OCI-M2 (cell line): Measurements from ENCODE around the gene ANKRD18B.
"Not testable (repeated sequence)": the region's sequence is repeated elsewhere in the genome, so short reads cannot be mapped to it uniquely, and the experiment has no call there.

Experiments
- DNase-seq: peaks from one replicate; lab custom pipeline; 2025; ENCODE audit not compliant: unreplicated experiment; lab: John Stamatoyannopoulos, UW

The ANKRD18B gene

GRCh38 chr9:33533958-33534357 lies 9.9 kb downstream of the ANKRD18B start:
- DNase-seq = not testable (repeated sequence)

DNA sequence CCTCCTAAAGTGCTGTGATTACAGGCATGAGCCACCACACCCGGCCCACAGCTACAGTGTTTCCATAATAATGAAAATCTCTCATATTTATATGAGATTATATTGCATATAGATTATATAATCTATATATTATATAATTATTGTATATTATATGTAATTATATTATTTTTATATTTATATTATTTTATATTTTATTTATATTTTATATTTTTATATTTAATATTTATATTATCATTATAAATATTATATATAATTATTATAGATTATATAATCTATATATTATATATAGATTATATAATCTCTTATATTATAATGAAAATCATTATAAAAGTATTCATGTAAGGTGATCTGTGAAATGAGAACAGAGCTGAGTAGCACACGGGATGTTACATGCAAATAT lies 11.5 kb downstream of the ANKRD18B start:
- DNase-seq = no peak

- not testable (repeated sequence) for DNase-seq
Observed at GRCh38 chr9:33543463-33543862, 19.4 kb downstream of the ANKRD18B start.

- not testable (repeated sequence) for DNase-seq
Observed at GRCh38 chr9:33545715-33546114, 21.7 kb downstream of the ANKRD18B start.

GRCh38 chr9:33548816-33549215 lies 24.8 kb downstream of the ANKRD18B start:
- DNase-seq = not testable (repeated sequence)

DNA sequence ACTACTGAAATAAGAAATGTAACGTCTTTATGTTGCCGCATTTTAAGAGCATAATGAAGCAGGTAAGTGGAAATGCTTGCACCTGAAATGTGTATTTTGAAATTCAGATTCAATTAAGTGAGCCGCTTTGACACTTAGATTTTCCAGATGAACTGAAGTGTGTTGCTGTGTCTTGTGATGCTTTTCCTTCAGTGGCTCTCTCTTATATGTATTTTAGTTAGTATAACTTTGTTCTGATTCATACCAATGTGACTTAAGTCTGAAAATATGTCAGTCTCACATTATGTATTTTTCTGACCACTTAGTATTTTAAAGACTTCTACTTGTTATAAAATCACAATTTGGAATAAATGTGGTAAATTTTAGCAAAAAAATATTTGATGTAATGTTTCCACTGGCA lies 25.4 kb downstream of the ANKRD18B start:
- not testable (repeated sequence) for DNase-seq

- not testable (repeated sequence) for DNase-seq
Observed at GRCh38 chr9:33551183-33551582, 27.1 kb downstream of the ANKRD18B start.

GRCh38 chr9:33552315-33552725 lies 28.3 kb downstream of the ANKRD18B start:
- DNase-seq = not testable (repeated sequence)

DNA sequence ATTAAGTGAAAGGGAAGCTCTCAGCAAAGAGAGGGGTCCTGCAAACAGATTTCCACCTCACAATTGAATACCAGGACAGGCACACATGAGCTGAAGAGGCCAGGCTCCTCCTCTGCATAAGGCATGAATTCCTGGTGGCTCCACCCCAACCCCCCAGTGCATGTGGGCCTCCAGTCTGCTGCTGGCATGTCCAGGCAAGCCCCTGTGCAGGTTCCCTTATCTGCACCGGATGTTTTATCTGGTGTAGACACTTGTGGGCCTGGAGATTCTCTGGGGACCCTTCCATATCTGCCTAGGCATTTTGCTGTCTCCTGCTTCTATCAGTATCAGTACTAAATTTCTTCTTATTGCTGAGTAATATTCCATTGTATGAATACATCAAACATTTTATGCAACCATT lies 36.2 kb downstream of the ANKRD18B start:
- not testable (repeated sequence) for DNase-seq

DNA sequence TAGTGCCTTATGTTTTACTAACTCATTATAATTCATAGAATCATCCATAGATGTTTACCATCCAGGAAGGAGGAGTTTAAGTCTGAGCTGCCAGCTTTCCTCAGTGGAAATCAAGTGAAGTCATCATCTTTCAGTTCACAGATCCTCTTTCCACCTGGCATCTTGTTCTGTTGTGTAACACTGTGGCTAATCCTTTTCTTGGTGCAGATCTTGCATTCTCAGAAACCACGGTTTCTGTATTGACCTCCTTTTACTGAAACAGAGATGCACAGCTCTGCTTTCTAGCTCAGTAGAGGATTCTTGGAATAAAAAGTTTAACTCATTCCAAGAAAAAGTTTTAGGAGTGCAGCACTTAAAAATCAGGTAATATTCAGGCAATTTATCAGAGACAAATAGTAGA lies 38.1 kb downstream of the ANKRD18B start:
- not testable (repeated sequence) for DNase-seq

- DNase-seq = not testable (repeated sequence)
Observed at GRCh38 chr9:33567776-33568175, 43.7 kb downstream of the ANKRD18B start.

DNA sequence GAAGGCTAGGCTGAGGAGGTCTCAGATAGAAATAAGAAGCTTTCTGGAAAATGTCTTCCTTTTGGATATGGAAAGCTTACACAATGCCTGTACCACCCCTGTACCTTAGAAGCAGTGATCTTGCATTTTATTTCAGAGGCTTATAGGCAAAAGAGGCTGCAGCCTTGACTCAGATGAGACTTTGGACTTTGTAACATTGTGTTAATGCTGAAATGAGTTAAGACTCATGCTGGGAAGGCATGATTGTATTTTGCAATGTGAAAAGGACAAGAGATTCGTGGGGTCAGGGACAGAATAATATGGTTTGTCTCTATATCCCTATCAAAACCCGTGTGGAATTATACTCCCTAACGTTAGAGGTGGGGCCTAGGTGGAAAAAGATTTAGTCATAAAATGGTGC lies 53.7 kb downstream of the ANKRD18B start:
- DNase-seq = not testable (repeated sequence)

GRCh38 chr9:33579996-33580395 lies 55.9 kb downstream of the ANKRD18B start:
- not testable (repeated sequence) for DNase-seq

- DNase-seq = not testable (repeated sequence)
Observed at GRCh38 chr9:33582686-33583085, 58.6 kb downstream of the ANKRD18B start.

DNA sequence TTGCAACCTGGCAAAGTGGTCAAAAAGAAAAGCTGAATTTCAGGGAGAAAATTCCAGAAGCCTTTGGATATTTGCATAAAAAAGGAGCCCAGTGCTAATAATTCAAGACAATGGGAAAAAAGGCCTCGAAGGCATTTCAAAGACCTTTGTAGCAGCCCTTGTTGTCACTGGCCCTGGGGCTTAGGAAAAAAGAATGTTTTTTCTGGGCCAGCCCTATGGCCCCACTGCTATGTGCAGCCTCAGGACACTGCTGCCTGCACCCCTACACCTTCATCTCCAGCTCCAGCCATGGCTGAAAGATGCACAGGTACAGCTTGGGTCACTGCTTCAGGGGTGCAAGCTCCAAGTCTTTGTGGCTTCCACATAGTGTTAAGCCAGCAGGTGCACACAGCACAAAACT lies 62.1 kb downstream of the ANKRD18B start:
- DNase-seq = not testable (repeated sequence)

DNA sequence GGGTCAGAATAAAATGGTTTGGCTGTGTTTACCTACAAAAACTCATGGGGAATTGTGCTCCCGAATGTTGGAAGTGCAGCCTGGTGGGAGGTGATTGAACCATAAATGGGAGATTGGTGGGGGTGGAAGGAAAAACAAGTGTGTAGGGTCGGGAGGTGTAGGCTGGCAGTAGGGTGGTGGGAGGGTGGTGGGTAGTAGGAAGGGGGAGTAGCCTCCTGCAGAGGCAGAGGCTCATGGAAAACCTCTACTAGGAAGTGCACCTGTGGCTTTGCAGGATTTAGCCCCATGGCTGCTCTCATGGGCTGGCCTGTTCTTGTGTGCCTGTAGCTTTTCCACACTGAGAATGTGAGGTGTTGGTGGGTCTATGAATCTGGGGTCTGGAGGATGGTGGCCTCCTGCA lies 63.7 kb downstream of the ANKRD18B start:
- not testable (repeated sequence) for DNase-seq

DNA sequence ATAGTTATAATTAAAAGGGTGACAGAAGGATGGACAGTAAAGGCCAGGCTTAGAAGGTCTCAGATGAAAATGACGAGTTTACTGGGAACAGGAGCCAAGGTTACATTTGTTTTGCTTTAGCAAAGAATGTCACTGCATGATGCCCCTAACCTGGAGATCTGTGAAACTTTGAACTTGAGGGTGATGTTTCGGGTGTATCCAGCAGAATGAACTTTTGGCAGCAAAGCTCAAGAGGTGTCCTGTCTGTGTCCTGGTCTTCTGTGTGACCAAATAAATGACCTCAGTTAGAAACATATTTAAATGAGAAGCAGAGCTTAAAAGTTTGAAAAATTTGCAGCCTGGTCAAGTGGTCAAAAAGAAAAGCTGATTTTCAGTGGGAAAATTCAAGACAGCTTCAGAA lies 64.8 kb downstream of the ANKRD18B start:
- DNase-seq = not testable (repeated sequence)

DNA sequence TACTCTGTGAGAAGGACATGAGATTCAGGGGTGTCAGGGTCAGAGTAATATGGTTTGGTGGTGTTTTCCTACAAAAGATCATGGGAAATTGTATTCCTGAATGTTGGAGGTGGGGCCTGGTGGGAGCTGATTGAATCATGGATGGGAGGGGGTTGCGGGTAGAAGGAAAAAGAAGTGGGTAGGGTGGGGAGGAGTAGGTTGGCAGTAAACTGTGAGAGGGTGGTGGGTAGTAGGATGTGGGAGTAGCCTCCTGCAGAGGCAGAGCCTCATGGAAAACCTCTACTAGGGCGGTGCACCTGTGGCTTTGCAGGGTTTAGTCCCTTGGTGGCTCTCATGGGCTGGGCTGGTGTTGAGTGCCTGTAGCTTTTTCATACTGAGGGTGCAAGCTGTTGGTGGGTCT lies 66.8 kb downstream of the ANKRD18B start:
- DNase-seq = not testable (repeated sequence)

GRCh38 chr9:33596974-33597373 lies 72.9 kb downstream of the ANKRD18B start:
- not testable (repeated sequence) for DNase-seq

DNA sequence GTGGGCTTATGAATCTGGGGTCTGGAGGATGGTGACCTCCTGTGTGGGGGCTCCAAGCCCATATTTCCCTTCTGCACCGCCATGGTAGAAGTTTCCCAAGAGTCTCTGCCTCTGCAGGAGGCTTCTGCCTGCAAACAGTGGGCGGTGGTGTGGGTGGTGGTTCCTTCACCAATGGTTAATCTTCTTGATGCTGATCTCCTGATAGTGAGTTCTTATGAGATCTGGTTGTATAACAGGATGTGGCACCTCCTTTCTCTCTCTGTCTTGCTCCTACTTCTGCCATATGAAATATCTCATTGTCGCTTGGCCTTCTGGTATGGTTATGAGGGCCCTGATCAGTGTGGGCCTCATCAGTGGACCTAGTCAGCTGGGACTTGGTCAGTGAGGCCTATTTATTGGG lies 73.3 kb downstream of the ANKRD18B start:
- not testable (repeated sequence) for DNase-seq

GRCh38 chr9:33598796-33599379 lies 74.8 kb downstream of the ANKRD18B start:
- DNase-seq = not testable (repeated sequence)

DNA sequence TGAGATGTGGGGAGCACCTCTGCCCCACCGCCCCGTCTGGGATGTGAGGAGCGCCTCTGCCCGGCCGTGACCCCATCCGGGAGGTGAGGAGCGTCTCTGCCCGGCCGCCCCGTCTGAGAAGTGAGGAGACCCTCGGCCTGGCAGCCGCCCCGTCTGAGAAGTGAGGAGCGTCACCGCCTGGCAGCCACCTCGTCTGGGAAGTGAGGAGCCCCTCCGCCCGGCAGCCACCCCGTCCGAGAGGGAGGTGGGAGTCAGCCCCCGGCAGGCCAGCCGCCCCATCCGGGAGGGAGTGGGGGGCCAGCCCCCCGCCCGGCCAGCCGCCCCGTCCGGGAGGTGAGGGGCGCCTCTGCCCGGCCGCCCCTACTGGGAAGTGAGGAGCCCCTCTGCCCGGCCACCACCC lies 76.9 kb downstream of the ANKRD18B start:
- not testable (repeated sequence) for DNase-seq

GRCh38 chr9:33604249-33604648 lies 80.2 kb downstream of the ANKRD18B start:
- DNase-seq = not testable (repeated sequence)
